Loucy (cell line): ENCODE data around the gene JDP2.

Experiments used
- H2AFZ ChIP-seq: fragments of 200-600 bp; sonication (generic); 2 replicates; pipeline ENCODE4 v1.6.0; 2016; ENCODE audit warnings: antibody characterized with exemption, mild to moderate bottlenecking, low read length, moderate library complexity
- H3F3A ChIP-seq: fragments of 200-600 bp; 2 replicates; pipeline ENCODE4 v1.6.0; 2016; ENCODE audit warnings: antibody characterized with exemption, low read depth, mild to moderate bottlenecking
- H3K27me3 ChIP-seq: fragments of 200-600 bp; sonication (generic); 2 replicates; pipeline ENCODE4 v1.6.1; 2014; ENCODE audit warnings: low read length, mild to moderate bottlenecking; ENCODE audit not compliant: insufficient read depth, poor library complexity, severe bottlenecking
- H3K36me3 ChIP-seq: fragments of 200-600 bp; sonication (generic); 2 replicates; pipeline ENCODE4 v1.6.1; 2016; ENCODE audit warnings: low read length; ENCODE audit not compliant: insufficient read depth
- H3K4me1 ChIP-seq: fragments of 200-600 bp; sonication (generic); 2 replicates; pipeline ENCODE4 v1.5.1; 2014; ENCODE audit warnings: low read length, mild to moderate bottlenecking; ENCODE audit not compliant: insufficient read depth, poor library complexity, severe bottlenecking
- H3K4me2 ChIP-seq: fragments of 200-600 bp; sonication (generic); 2 replicates; pipeline ENCODE4 v1.6.0; 2014; ENCODE audit warnings: antibody characterized with exemption, low read length, low read depth, mild to moderate bottlenecking; ENCODE audit not compliant: poor library complexity, severe bottlenecking
- H3K4me3 ChIP-seq: fragments of 200-600 bp; sonication (generic); 2 replicates; pipeline ENCODE4 v1.5.1; 2014; ENCODE audit warnings: low read length, mild to moderate bottlenecking, mixed read lengths; ENCODE audit not compliant: poor library complexity, severe bottlenecking
- H3K79me2 ChIP-seq: fragments of 200-600 bp; sonication (generic); 2 replicates; pipeline ENCODE4 v1.6.1; 2014; ENCODE audit warnings: low read length; ENCODE audit not compliant: insufficient read depth
- H3K9ac ChIP-seq: fragments of 200-600 bp; sonication (generic); 2 replicates; pipeline ENCODE4 v1.6.0; 2014; ENCODE audit warnings: mild to moderate bottlenecking, low read depth, low read length, moderate library complexity; ENCODE audit not compliant: poor library complexity, severe bottlenecking
- H3K9me2 ChIP-seq: fragments of 200-600 bp; sonication (generic); replicated peaks from 2 replicates; pipeline ENCODE4 v1.6.1; 2016; ENCODE audit warnings: low read depth, low read length, mixed read lengths
- H3K9me3 ChIP-seq: fragments of 200-600 bp; sonication (generic); 2 replicates; pipeline ENCODE4 v1.6.1; 2014; ENCODE audit warnings: mild to moderate bottlenecking, antibody characterized with exemption, low read length, low read depth; ENCODE audit not compliant: insufficient read depth
- H4K20me1 ChIP-seq: fragments of 200-600 bp; sonication (generic); 2 replicates; pipeline ENCODE4 v1.6.0; 2014; ENCODE audit warnings: antibody characterized with exemption, low read length, mild to moderate bottlenecking; ENCODE audit not compliant: insufficient read depth, poor library complexity, severe bottlenecking
- EZH2phosphoT487 ChIP-seq: fragments of 200-600 bp; IDR thresholded peaks from 2 replicates; pipeline ENCODE4 v1.6.1; 2018; ENCODE audit warnings: antibody characterized with exemption, mild to moderate bottlenecking, moderate library complexity, borderline replicate concordance
- TF ChIP-seq, protein P1 (sequence below): fragments of 200-600 bp; sonication (generic); conservative IDR thresholded peaks from 2 replicates; pipeline ENCODE4 v1.5.1; 2014; ENCODE audit warnings: mild to moderate bottlenecking, antibody characterized with exemption, low read length

The JDP2 gene

GRCh38 chr14:75422169-75422568, 5.7 kb upstream of the JDP2 start:
- H4K20me1 ChIP-seq: no peaks in the 10 kb centered on the region
- no peaks in the 10 kb centered on the region for H3K79me2 ChIP-seq
- no peak for TF ChIP-seq EZH2phosphoT487
- TF ChIP-seq, protein P1, sequence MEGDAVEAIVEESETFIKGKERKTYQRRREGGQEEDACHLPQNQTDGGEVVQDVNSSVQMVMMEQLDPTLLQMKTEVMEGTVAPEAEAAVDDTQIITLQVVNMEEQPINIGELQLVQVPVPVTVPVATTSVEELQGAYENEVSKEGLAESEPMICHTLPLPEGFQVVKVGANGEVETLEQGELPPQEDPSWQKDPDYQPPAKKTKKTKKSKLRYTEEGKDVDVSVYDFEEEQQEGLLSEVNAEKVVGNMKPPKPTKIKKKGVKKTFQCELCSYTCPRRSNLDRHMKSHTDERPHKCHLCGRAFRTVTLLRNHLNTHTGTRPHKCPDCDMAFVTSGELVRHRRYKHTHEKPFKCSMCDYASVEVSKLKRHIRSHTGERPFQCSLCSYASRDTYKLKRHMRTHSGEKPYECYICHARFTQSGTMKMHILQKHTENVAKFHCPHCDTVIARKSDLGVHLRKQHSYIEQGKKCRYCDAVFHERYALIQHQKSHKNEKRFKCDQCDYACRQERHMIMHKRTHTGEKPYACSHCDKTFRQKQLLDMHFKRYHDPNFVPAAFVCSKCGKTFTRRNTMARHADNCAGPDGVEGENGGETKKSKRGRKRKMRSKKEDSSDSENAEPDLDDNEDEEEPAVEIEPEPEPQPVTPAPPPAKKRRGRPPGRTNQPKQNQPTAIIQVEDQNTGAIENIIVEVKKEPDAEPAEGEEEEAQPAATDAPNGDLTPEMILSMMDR: no peak
- H2AFZ ChIP-seq: no peak overlapping the region
- peaks cover 53% of the 10 kb centered on the region for H3K4me1 ChIP-seq
- H3K4me3 ChIP-seq: no peak overlapping the region
- H3K27me3 ChIP-seq: no peaks in the 10 kb centered on the region
- no peaks in the 10 kb centered on the region for H3K9me3 ChIP-seq
- no peak overlapping the region for H3K4me2 ChIP-seq
- no peaks in the 10 kb centered on the region for H3F3A ChIP-seq
- H3K9me2 ChIP-seq: no peaks in the 10 kb centered on the region
- H3K9ac ChIP-seq: no peak overlapping the region
- no peaks in the 10 kb centered on the region for H3K36me3 ChIP-seq

- no peak for TF ChIP-seq EZH2phosphoT487
- TF ChIP-seq, protein P1: no peak
- no peak overlapping the region for H3K4me3 ChIP-seq
- no peaks in the 10 kb centered on the region for H3K36me3 ChIP-seq
- no peaks in the 10 kb centered on the region for H3K9me3 ChIP-seq
- peaks cover 49% of the 10 kb centered on the region for H3K4me1 ChIP-seq
- peaks cover 12% of the 10 kb centered on the region for H3K79me2 ChIP-seq
- no peak overlapping the region for H3K4me2 ChIP-seq
- no peaks in the 10 kb centered on the region for H3K9me2 ChIP-seq
- no peak overlapping the region for H3K9ac ChIP-seq
- H4K20me1 ChIP-seq: no peaks in the 10 kb centered on the region
- H3F3A ChIP-seq: no peaks in the 10 kb centered on the region
- H2AFZ ChIP-seq: no peak overlapping the region
- H3K27me3 ChIP-seq: no peaks in the 10 kb centered on the region
Observed at GRCh38 chr14:75424496-75424895, 3.3 kb upstream of the JDP2 start.

GRCh38 chr14:75425446-75425845, 2.4 kb upstream of the JDP2 start:
- Histone ChIP-seq H3K36me3 (no peaks in the 10 kb centered on the region), H3K9ac (no peak overlapping the region), H3K79me2 (peaks cover 20% of the 10 kb centered on the region), H3K9me3 (no peaks in the 10 kb centered on the region), H3K4me2 (no peak overlapping the region), H3K4me1 (peaks cover 49% of the 10 kb centered on the region), H4K20me1 (no peaks in the 10 kb centered on the region), H2AFZ (no peak overlapping the region), H3F3A (peaks cover 4% of the 10 kb centered on the region; the same call in 1 of the 2 replicates), H3K27me3 (no peaks in the 10 kb centered on the region), H3K4me3 (no peak overlapping the region), H3K9me2 (no peaks in the 10 kb centered on the region)
- TF ChIP-seq EZH2phosphoT487: no peak
- TF ChIP-seq, protein P1: no peak
